Left ventricle myocardium inferior (tissue), 1 donor: Measurements from ENCODE around the gene EDA. TPM values are rescaled to one million over a fixed set of nuclear protein-coding genes. Genes with fewer than 3 reads are reported as not detected.

ENCODE experiments used
- DNase-seq: peaks from one replicate; pipeline ENCODE4 v3.0.0-alpha.2; 2020
- H3K27ac ChIP-seq: fragments of 200-600 bp; replicated peaks from 2 replicates; pipeline ENCODE4 v1.8.0; 2021
- H3K27me3 ChIP-seq: fragments of 200-600 bp; 2 replicates; pipeline ENCODE4 v1.8.0; 2021; ENCODE audit warnings: low read depth
- H3K36me3 ChIP-seq: fragments of 200-600 bp; 2 replicates; pipeline ENCODE4 v1.8.0; 2021
- H3K4me1 ChIP-seq: fragments of 200-600 bp; 2 replicates; pipeline ENCODE4 v1.8.0; 2021
- H3K4me3 ChIP-seq: fragments of 200-600 bp; 2 replicates; pipeline ENCODE4 v1.8.0; 2021; ENCODE audit warnings: mild to moderate bottlenecking, moderate library complexity
- H3K9me3 ChIP-seq: fragments of 200-600 bp; replicated peaks from 2 replicates; pipeline ENCODE4 v1.8.0; 2021
- intact Hi-C: fragments of 100-400 bp; cut with micrococcal nuclease; formaldehyde crosslinking; loops from one replicate; pipeline ENCODE4 v1.11.0; 2022
- long read RNA-seq: library from polyadenylated mRNA; unstranded; transcript quantifications from one replicate; pipeline ENCODE4 v2.0.0, GENCODE V29; 2021
- total RNA-seq: library from RNA; stranded (reverse); fragmentation: NEBNext Ultra II Directional; extraction: Animal tissue kit (Norgen Biotek cat#: 25700); gene quantifications from one replicate; pipeline ENCODE4 v1.2.1, GENCODE V29; 2021
- TF ChIP-seq, protein P1 (sequence below): fragments of 200-600 bp; IDR thresholded peaks from 2 replicates; pipeline ENCODE4 v1.8.0; 2021; ENCODE audit warnings: antibody characterized with exemption, mild to moderate bottlenecking, borderline replicate concordance
- donor health status: DM: no; HTN: yes; CAD: no; lungs with severe emphysema.

The EDA gene
- total RNA-seq = 7.3 TPM
- long read RNA-seq, partial matches to known transcripts = 1 of 9 reads
- long read RNA-seq, other reads (novel, unspliced or antisense) = 8 of 9 reads

DNA sequence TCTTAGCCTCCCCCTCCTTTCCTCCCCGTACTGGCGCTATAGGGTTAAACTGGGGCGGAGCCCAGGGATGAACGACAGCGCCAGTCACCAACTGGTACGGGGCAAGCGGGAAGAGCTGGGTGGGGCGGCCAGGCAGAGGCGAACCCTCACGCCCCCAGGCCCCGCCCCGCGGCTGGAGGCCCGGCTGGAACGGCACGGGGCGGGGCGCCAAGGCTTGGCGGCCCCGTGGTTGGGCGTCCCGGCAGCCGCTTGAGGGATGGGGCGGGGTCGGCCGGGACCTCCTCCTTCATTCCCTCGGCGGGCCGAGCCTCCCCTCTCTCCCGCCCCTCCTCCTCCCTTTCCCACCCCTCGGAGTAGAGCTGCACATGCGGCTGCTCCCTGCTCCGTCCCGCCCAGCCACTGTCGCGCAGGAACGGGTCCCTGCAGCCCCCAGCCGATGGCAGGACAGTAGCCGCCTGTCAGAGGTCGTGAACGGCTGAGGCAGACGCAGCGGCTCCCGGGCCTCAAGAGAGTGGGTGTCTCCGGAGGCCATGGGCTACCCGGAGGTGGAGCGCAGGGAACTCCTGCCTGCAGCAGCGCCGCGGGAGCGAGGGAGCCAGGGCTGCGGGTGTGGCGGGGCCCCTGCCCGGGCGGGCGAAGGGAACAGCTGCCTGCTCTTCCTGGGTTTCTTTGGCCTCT lies at the start of gene EDA:
EDA (plus strand) TSS at position 335 of the 678 bp plus-strand sequence.
- DNase-seq = peak; percentile 87
- Histone ChIP-seq H3K27ac (peak within 1 kb of the TSS; percentile 81), H3K9me3 (no peaks in the 10 kb centered on the region), H3K4me1 (peaks cover 12% of the 10 kb centered on the region), H3K36me3 (no peaks in the 10 kb centered on the region), H3K4me3 (peak within 1 kb of the TSS; percentile 76), H3K27me3 (no peaks in the 10 kb centered on the region)
- intact Hi-C loops = no loop called here
- TF ChIP-seq, protein P1, sequence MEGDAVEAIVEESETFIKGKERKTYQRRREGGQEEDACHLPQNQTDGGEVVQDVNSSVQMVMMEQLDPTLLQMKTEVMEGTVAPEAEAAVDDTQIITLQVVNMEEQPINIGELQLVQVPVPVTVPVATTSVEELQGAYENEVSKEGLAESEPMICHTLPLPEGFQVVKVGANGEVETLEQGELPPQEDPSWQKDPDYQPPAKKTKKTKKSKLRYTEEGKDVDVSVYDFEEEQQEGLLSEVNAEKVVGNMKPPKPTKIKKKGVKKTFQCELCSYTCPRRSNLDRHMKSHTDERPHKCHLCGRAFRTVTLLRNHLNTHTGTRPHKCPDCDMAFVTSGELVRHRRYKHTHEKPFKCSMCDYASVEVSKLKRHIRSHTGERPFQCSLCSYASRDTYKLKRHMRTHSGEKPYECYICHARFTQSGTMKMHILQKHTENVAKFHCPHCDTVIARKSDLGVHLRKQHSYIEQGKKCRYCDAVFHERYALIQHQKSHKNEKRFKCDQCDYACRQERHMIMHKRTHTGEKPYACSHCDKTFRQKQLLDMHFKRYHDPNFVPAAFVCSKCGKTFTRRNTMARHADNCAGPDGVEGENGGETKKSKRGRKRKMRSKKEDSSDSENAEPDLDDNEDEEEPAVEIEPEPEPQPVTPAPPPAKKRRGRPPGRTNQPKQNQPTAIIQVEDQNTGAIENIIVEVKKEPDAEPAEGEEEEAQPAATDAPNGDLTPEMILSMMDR = no peak

DNA sequence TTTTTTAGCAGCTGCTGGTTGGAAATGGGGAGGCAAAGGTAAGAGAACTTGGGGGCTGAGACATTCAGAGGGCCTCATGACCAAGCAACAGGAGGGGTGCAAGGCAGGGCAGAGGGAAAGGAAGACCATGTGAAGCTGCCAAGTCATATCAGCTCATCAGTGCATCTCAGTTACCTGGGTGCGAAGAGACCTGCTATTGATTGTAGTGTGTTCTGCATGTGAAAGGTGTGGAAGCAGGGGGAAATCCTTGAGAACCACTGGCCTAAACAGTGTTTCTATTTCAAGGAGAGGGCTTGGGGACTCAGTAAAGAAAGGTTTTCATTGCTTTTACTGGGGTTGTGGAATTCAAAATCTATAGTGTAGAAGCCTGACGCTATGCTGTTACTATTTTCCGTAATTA lies 47.1 kb upstream of the EDA start:
- Histone ChIP-seq H3K27ac (no peak overlapping the region), H3K4me1 (no peaks in the 10 kb centered on the region), H3K4me3 (no peak overlapping the region), H3K36me3 (no peaks in the 10 kb centered on the region), H3K9me3 (no peaks in the 10 kb centered on the region), H3K27me3 (no peaks in the 10 kb centered on the region)
- no peak for DNase-seq
- TF ChIP-seq, protein P1 = no peak
- intact Hi-C loops = no loop called here

DNA sequence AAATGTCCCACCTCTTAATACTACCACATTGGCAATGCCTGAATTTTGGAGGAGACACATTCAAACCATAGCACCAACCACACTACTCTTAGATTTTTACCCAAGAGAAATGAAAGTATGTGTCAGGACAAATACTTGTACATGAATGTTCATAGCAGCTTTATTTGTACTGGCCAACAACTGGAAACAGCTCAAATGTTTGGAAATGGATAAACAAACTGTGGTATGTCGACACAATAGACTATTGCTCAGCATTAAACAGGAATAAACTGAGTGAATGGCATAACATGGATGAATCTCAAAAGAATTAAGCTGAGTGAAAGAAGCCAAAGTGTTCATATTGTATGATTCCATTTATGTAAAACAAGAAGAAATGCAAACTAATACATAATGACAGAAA lies 18.5 kb upstream of the EDA start:
- intact Hi-C loops = no loop called here
- Histone ChIP-seq H3K27ac (no peak overlapping the region), H3K4me1 (no peaks in the 10 kb centered on the region), H3K36me3 (no peaks in the 10 kb centered on the region), H3K9me3 (no peaks in the 10 kb centered on the region), H3K4me3 (no peak overlapping the region), H3K27me3 (no peaks in the 10 kb centered on the region)
- TF ChIP-seq, protein P1 = no peak
- DNase-seq = no peak

DNA sequence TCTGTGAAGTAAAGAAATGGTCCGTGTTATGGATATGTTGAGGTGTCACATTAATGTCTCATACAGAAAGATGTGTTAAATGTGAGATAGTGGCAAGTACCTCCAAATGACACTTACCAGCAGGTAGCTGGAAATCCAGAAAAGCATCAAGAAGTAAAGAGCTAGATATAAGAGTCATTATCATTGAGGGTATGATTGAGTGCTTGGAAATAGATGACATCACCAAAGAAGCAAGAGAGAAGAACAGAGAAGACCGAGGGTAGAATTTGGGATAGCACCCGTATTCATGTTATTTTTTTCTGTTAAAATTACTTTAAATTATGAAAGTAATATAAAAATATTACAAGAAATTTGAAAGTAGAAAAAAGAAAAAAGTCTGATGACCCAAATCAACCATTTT lies 15.7 kb upstream of the EDA start:
- DNase-seq = no peak
- Histone ChIP-seq H3K27me3 (no peaks in the 10 kb centered on the region), H3K36me3 (no peaks in the 10 kb centered on the region), H3K4me1 (no peaks in the 10 kb centered on the region), H3K27ac (no peak overlapping the region), H3K9me3 (no peaks in the 10 kb centered on the region), H3K4me3 (no peak overlapping the region)
- TF ChIP-seq, protein P1 = no peak
- intact Hi-C loops = no loop called here

DNA sequence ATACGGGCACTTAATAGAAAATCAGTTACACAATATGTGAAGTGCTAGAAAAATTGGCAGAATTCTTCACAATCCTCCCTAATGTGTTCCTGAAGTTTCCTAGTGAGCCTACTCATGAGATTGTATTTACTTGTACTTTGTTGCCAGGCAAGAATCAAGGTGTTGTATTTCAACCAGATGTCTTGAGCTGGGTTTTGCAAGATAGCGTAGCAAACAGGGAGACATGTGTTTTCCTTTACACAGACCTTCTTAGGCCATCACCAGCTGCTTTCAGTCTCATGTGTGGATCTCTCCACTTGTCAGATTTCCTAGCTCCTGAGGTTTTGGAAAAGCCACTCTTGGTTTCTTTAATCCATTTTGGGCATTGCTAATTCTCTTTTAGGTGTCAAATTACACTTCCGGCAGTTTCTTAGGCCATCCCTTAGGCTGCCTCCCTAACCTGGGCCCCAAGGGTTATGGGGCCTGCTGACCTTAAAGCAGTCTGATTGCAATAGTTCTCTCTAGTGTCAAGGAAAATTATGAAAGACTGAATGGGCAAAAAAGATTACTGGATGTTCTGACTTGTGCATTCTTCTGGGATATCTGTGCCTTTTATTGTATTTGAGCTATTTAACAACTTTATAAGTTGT lies 12.2 kb upstream of the EDA start:
- TF ChIP-seq, protein P1 = no peak
- Histone ChIP-seq H3K36me3 (no peaks in the 10 kb centered on the region), H3K9me3 (no peaks in the 10 kb centered on the region), H3K4me3 (no peak overlapping the region), H3K27ac (no peak overlapping the region), H3K27me3 (no peaks in the 10 kb centered on the region), H3K4me1 (no peaks in the 10 kb centered on the region)
- intact Hi-C loops = no loop called here
- DNase-seq = no peak
